Caco-2 (cell line): ENCODE results near the gene IPMK. TPM values are rescaled to one million over a fixed set of nuclear protein-coding genes. Genes with fewer than 3 reads are reported as not detected.
A peak's percentile ranks its signal among the peaks of the same experiment; 100 is the strongest.

Source experiments
- BruUV-seq: library from RNA; stranded (reverse); fragments of 400-500 nt; replicated peaks from 2 replicates; lab custom pipeline; 2021; lab: Mats Ljungman, UMichigan
- CTCF ChIA-PET: fragments of 300-600 bp; sonication (Branson Sonifier 250); formaldehyde crosslinking; loops from one replicate; lab custom pipeline; 2022; ENCODE audit warnings: antibody characterized with exemption; lab: Charles Lee
- POLR2A ChIA-PET: fragments of 300-600 bp; sonication (Branson Sonifier 250); formaldehyde crosslinking; loops from one replicate; lab custom pipeline; 2022; ENCODE audit warnings: antibody characterized with exemption; lab: Charles Lee
- DNase-seq, 2 experiments: peaks; one replicate each; pipeline versions ENCODE4 v3.0.0 to v3.0.0-alpha.2; 2020 to 2022
- H3K27me3 ChIP-seq: replicated peaks from 2 replicates; pipeline ENCODE4 v1.6.0; 2011; ENCODE audit warnings: low read length; ENCODE audit not compliant: control insufficient read depth, insufficient read depth
- H3K36me3 ChIP-seq: 2 replicates; pipeline ENCODE4 v1.5.1; 2011; ENCODE audit warnings: low read length; ENCODE audit not compliant: control insufficient read depth, insufficient read depth
- H3K4me1 ChIP-seq: fragments of 250-450 bp; sonication (Bioruptor Pico); 2 replicates; pipeline ENCODE4 v1.5.1; 2020; ENCODE audit warnings: mild to moderate bottlenecking
- H3K4me3 ChIP-seq: 2 replicates; pipeline ENCODE4 v1.5.1; 2011; ENCODE audit warnings: low read depth, mild to moderate bottlenecking, control low read depth, low read length
- H3K9me3 ChIP-seq: fragments of 250-450 bp; sonication (Bioruptor Pico); 2 replicates; pipeline ENCODE4 v1.5.1; 2020; ENCODE audit warnings: mild to moderate bottlenecking, moderate library complexity
- H3K27ac Mint-ChIP-seq: one replicate; pipeline ENCODE4 v1.8.0; 2022; ENCODE audit warnings: mixed read lengths; ENCODE audit not compliant: unreplicated experiment
- H3K27me3 Mint-ChIP-seq: one replicate; pipeline ENCODE4 v1.8.0; 2022; ENCODE audit warnings: mixed read lengths; ENCODE audit not compliant: insufficient read depth, unreplicated experiment
- H3K36me3 Mint-ChIP-seq: one replicate; pipeline ENCODE4 v1.8.0; 2022; ENCODE audit warnings: mild to moderate bottlenecking, mixed read lengths; ENCODE audit not compliant: insufficient read depth, unreplicated experiment
- H3K4me1 Mint-ChIP-seq: one replicate; pipeline ENCODE4 v1.8.0; 2022; ENCODE audit warnings: low read depth, mixed read lengths; ENCODE audit not compliant: unreplicated experiment
- H3K4me3 Mint-ChIP-seq: one replicate; pipeline ENCODE4 v1.8.0; 2022; ENCODE audit warnings: mild to moderate bottlenecking, moderate library complexity, mixed read lengths; ENCODE audit not compliant: unreplicated experiment
- H3K9me3 Mint-ChIP-seq: one replicate; pipeline ENCODE4 v1.8.0; 2022; ENCODE audit warnings: mixed read lengths; ENCODE audit not compliant: unreplicated experiment
- intact Hi-C: fragments of 100-400 bp; cut with micrococcal nuclease; formaldehyde crosslinking; loops from one replicate; pipeline ENCODE4 v1.10.0; 2022; ENCODE audit not compliant: unreplicated experiment
- total RNA-seq: library from RNA; stranded (reverse); gene quantifications from 2 replicates; pipeline ENCODE4 v1.2.3, GENCODE V29; 2022
- TF ChIP-seq, protein P1 (sequence below), 2 experiments: fragments of 200-600 bp in 1 of 2; IDR thresholded peaks; 1 replicate in 1 of 2; 2 replicates in 1 of 2; pipeline versions ENCODE4 v1.5.1 to v1.8.0; 2011 to 2022; ENCODE audit warnings: antibody characterized with exemption in 1 of 2, control low read depth in 1 of 2, inconsistent platforms in 1 of 2, low read depth in 1 of 2, low read length in 1 of 2, mild to moderate bottlenecking in 1 of 2, moderate library complexity in 1 of 2; ENCODE audit not compliant: insufficient read depth in 1 of 2, severe bottlenecking in 1 of 2, unreplicated experiment in 1 of 2

IPMK gene
- total RNA-seq, 1 experiment from 2014 or later, result 18.3 TPM

DNA sequence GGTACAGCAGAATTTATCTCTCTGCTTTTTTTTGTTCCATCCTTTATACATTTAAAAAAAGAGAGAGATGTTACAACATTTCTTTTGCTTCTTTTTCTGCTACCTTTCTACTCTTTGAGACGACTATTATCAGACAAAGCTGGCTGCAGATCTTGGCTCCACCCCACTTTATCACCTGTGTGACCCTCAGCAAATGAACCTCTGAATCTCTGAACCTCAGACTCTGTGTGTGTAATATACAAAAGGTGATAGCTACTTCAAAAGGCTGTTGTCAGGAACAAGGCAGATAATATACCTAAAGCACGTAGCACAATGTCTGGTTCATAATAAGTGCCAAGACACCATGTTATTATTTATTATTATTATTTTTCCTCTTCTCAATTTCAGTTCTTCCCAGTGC lies 34.6 kb upstream of the IPMK start:
- Mint-ChIP-seq H3K4me3 (no peak overlapping the region), H3K27ac (no peak overlapping the region), H3K9me3 (no peaks in the 10 kb centered on the region), H3K4me1 (peaks cover 18% of the 10 kb centered on the region), H3K27me3 (no peaks in the 10 kb centered on the region), H3K36me3 (no peaks in the 10 kb centered on the region)
- Histone ChIP-seq H3K4me1 (peaks cover 23% of the 10 kb centered on the region), H3K36me3 (no peaks in the 10 kb centered on the region), H3K9me3 (no peaks in the 10 kb centered on the region), H3K27me3 (no peaks in the 10 kb centered on the region), H3K4me3 (no peak overlapping the region)
- POLR2A ChIA-PET, result no interaction called here
- intact Hi-C loops, result no loop called here
- no peak for DNase-seq
- BruUV-seq, result no TSS peak
- CTCF ChIA-PET, result no interaction called here
- TF ChIP-seq, protein P1, sequence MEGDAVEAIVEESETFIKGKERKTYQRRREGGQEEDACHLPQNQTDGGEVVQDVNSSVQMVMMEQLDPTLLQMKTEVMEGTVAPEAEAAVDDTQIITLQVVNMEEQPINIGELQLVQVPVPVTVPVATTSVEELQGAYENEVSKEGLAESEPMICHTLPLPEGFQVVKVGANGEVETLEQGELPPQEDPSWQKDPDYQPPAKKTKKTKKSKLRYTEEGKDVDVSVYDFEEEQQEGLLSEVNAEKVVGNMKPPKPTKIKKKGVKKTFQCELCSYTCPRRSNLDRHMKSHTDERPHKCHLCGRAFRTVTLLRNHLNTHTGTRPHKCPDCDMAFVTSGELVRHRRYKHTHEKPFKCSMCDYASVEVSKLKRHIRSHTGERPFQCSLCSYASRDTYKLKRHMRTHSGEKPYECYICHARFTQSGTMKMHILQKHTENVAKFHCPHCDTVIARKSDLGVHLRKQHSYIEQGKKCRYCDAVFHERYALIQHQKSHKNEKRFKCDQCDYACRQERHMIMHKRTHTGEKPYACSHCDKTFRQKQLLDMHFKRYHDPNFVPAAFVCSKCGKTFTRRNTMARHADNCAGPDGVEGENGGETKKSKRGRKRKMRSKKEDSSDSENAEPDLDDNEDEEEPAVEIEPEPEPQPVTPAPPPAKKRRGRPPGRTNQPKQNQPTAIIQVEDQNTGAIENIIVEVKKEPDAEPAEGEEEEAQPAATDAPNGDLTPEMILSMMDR (IDR thresholded peaks at IDR 0.05; ENCODE audit: insufficient read depth in 1 of 2, low read depth in 1 of 2, low read length in 1 of 2, severe bottlenecking in 1 of 2, unreplicated experiment in 1 of 2), result no peak

DNA sequence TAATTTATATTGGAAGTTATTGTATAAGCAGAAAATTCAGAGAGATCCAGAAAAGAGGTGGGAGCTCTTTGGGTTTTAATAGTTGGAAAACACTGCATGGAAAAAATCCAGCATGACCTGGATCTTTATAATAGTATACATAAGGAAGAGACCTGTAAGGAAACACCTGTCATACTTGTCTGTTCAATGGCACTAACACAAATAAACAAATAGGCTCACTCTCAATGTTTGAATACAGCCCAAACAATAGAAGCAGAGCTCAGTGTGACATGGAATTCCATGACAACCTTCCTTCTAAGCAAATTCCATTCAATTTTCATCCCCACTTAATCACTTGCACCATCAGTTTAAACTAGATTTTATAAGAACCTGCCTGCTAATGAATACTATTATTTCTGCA lies 33.0 kb upstream of the IPMK start:
- Mint-ChIP-seq H3K36me3 (no peaks in the 10 kb centered on the region), H3K9me3 (no peaks in the 10 kb centered on the region), H3K27ac (no peak overlapping the region), H3K4me3 (no peak overlapping the region), H3K4me1 (peaks cover 11% of the 10 kb centered on the region), H3K27me3 (no peaks in the 10 kb centered on the region)
- TF ChIP-seq, protein P1 (IDR thresholded peaks at IDR 0.05; ENCODE audit: insufficient read depth in 1 of 2, low read depth in 1 of 2, low read length in 1 of 2, severe bottlenecking in 1 of 2, unreplicated experiment in 1 of 2), result no peak
- Histone ChIP-seq H3K4me1 (peaks cover 16% of the 10 kb centered on the region), H3K9me3 (no peaks in the 10 kb centered on the region), H3K27me3 (no peaks in the 10 kb centered on the region), H3K4me3 (no peak overlapping the region), H3K36me3 (no peaks in the 10 kb centered on the region)
- no TSS peak for BruUV-seq
- ChIA-PET CTCF (interaction anchor here (0.7 to 3.1 kb wide), 4 partner anchors 9 to 84 kb away, joined by 3 to 24 read pairs (median 3); partner anchors contain the start of gene TFAM), POLR2A (no interaction called here)
- intact Hi-C loops, result no loop called here
- DNase-seq, result no peak

DNA sequence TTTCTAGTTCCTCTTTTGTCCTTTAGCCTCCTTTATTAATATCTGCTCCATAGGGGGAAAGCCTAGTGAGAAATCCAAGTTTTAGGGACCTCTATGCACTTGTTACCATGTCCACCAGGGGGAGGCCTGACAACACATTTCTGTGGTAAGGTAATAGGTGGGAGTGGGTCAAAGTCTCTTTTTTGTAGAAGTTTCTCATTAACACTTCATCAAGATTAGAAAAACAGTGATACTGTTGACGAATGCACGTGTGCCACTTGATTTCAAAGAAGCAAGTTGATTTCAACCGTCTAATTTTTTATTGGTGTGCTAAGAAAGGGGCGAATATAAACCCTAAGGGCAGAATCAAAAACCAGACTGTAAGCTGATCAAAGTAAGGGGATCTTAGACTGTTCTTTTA lies 31.9 kb upstream of the IPMK start:
- Mint-ChIP-seq H3K27me3 (no peaks in the 10 kb centered on the region), H3K4me3 (peak overlapping the region; percentile 37), H3K9me3 (no peaks in the 10 kb centered on the region), H3K4me1 (peaks cover 9% of the 10 kb centered on the region), H3K27ac (no peak overlapping the region), H3K36me3 (no peaks in the 10 kb centered on the region)
- ChIA-PET CTCF (interaction anchor here (0.6 to 3.1 kb wide), 7 partner anchors 8 to 495 kb away, joined by 3 to 24 read pairs (median 3); partner anchors contain the start of gene TFAM), POLR2A (no interaction called here)
- H3K36me3 ChIP-seq, result no peaks in the 10 kb centered on the region
- peak overlapping the region; percentile 3; the same call in 1 of the 2 replicates for H3K4me3 ChIP-seq
- DNase-seq, result peak; percentile 83 to 90
- no peaks in the 10 kb centered on the region for H3K9me3 ChIP-seq
- TF ChIP-seq, protein P1 (IDR thresholded peaks at IDR 0.05; ENCODE audit: insufficient read depth in 1 of 2, low read depth in 1 of 2, low read length in 1 of 2, severe bottlenecking in 1 of 2, unreplicated experiment in 1 of 2), result peak; percentile 97 to 99
- intact Hi-C loops, result loop anchor here (1.0 to 5.0 kb wide), 6 partner anchors 36 to 342 kb away; partner anchors contain the start of genes BICC1, TFAM and UBE2D1
- no TSS peak for BruUV-seq
- no peaks in the 10 kb centered on the region for H3K27me3 ChIP-seq
- H3K4me1 ChIP-seq, result peaks cover 10% of the 10 kb centered on the region
